Kidney epithelial cell (primary cell): Measurements from ENCODE around the gene RASEF. TPM values are rescaled to one million over a fixed set of nuclear protein-coding genes. Genes with fewer than 3 reads are reported as not detected.

ENCODE experiments used
- DNase-seq: peaks from one replicate; pipeline ENCODE4 v3.0.0-alpha.2; 2010; ENCODE audit warnings: low read depth
- H3K27me3 ChIP-seq: 2 replicates; pipeline ENCODE4 v1.6.0; 2011; ENCODE audit warnings: low read length; ENCODE audit not compliant: control insufficient read depth, insufficient read depth
- H3K36me3 ChIP-seq: 2 replicates; pipeline ENCODE4 v1.5.1; 2011; ENCODE audit warnings: low read length; ENCODE audit not compliant: control insufficient read depth, insufficient read depth
- H3K4me3 ChIP-seq: 2 replicates; pipeline ENCODE4 v1.5.1; 2011; ENCODE audit warnings: low read depth, mild to moderate bottlenecking, control low read depth, low read length
- total RNA-seq: library from RNA; depleted of rRNA; stranded (reverse); fragments of >200 nt; gene quantifications from 2 replicates; pipeline ENCODE4 v1.2.3, GENCODE V29; 2015
- TF ChIP-seq, protein P1 (sequence below): IDR thresholded peaks from 2 replicates; pipeline ENCODE4 v1.5.1; 2011; ENCODE audit warnings: mild to moderate bottlenecking, moderate library complexity, low read length, control low read depth, inconsistent platforms; ENCODE audit not compliant: insufficient read depth, poor library complexity, severe bottlenecking

The RASEF gene
- total RNA-seq, 1 donor from 2014 or later = 10.2 TPM

DNA sequence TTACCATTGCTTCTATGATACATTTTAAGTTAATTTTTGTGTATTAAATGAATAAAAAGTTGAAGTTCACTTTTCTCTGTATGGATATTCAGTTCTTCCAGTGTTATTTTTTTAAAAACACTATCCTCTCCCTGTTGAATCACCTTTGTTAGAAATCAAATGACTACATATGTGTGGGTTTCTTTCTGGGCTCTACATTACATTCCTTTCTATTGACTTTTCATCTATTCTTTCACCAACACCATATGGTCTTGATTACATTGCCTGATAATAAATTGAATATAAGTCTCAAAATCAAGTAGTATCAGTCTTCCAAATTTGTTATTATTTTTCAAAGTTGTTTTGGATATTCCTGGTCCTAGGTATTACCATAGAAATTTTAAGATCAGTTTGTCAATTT lies 7.3 kb upstream of the RASEF start:
- H3K36me3 ChIP-seq = no peaks in the 10 kb centered on the region
- TF ChIP-seq, protein P1, sequence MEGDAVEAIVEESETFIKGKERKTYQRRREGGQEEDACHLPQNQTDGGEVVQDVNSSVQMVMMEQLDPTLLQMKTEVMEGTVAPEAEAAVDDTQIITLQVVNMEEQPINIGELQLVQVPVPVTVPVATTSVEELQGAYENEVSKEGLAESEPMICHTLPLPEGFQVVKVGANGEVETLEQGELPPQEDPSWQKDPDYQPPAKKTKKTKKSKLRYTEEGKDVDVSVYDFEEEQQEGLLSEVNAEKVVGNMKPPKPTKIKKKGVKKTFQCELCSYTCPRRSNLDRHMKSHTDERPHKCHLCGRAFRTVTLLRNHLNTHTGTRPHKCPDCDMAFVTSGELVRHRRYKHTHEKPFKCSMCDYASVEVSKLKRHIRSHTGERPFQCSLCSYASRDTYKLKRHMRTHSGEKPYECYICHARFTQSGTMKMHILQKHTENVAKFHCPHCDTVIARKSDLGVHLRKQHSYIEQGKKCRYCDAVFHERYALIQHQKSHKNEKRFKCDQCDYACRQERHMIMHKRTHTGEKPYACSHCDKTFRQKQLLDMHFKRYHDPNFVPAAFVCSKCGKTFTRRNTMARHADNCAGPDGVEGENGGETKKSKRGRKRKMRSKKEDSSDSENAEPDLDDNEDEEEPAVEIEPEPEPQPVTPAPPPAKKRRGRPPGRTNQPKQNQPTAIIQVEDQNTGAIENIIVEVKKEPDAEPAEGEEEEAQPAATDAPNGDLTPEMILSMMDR = no peak
- no peak overlapping the region for H3K4me3 ChIP-seq
- H3K27me3 ChIP-seq = no peaks in the 10 kb centered on the region
- no peak for DNase-seq

GRCh38 chr9:83069651-83070050 lies 6.7 kb upstream of the RASEF start:
- H3K36me3 ChIP-seq = no peaks in the 10 kb centered on the region
- no peak for DNase-seq
- TF ChIP-seq, protein P1 = no peak
- no peak overlapping the region for H3K4me3 ChIP-seq
- no peaks in the 10 kb centered on the region for H3K27me3 ChIP-seq

GRCh38 chr9:83068414-83068813 lies 5.5 kb upstream of the RASEF start:
- TF ChIP-seq, protein P1 = no peak
- no peak overlapping the region for H3K4me3 ChIP-seq
- H3K36me3 ChIP-seq = no peaks in the 10 kb centered on the region
- no peak for DNase-seq
- H3K27me3 ChIP-seq = no peaks in the 10 kb centered on the region

GRCh38 chr9:83067579-83067978 lies 4.6 kb upstream of the RASEF start:
- Histone ChIP-seq H3K36me3 (no peaks in the 10 kb centered on the region), H3K4me3 (no peak overlapping the region), H3K27me3 (no peaks in the 10 kb centered on the region)
- TF ChIP-seq, protein P1 = no peak
- DNase-seq = no peak

- H3K4me3 ChIP-seq = no peak overlapping the region
- H3K27me3 ChIP-seq = no peaks in the 10 kb centered on the region
- no peaks in the 10 kb centered on the region for H3K36me3 ChIP-seq
- TF ChIP-seq, protein P1 = no peak
- DNase-seq = no peak
Measured at GRCh38 chr9:83066771-83067170, 3.8 kb upstream of the RASEF start.

DNA sequence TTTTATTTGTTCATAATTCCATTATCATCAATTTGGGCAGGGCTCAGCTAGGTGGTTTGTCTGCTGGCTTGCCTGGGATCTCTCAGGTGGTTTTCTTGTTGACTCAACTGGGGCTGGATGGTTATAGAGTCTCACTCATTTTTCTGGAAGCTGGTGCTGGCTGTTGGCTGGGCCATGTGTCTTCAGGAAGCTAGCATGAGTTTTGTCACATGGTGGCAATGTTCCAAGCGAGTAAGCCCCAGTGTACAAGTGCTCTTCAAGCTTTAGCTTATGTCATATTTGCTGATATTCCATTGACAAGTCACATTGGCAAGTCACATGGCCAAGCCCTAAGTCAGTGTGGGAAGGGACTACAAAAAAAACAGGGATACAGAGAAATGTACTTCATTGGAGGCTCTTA lies 2.3 kb upstream of the RASEF start:
- Histone ChIP-seq H3K36me3 (no peaks in the 10 kb centered on the region), H3K4me3 (no peak overlapping the region), H3K27me3 (no peaks in the 10 kb centered on the region)
- no peak for DNase-seq
- TF ChIP-seq, protein P1 = no peak
